A549 (cell line): ENCODE data around the gene SH3PXD2A.

ENCODE experiments used
- CBX2 ChIP-seq: fragments of 200-600 bp; sonication (generic); IDR thresholded peaks from 2 replicates; pipeline ENCODE4 v1.6.1; 2016; ENCODE audit warnings: low read depth, mild to moderate bottlenecking, borderline replicate concordance
- HOXB13 ChIP-seq: fragments of 250-450 bp; sonication (Bioruptor Pico); IDR thresholded peaks from 2 replicates; pipeline ENCODE4 v1.5.0; 2020; ENCODE audit warnings: low read depth, mild to moderate bottlenecking, moderate library complexity
- MAFK ChIP-seq: fragments of 450-650 bp; IDR thresholded peaks from 2 replicates; pipeline ENCODE4 v1.6.1; 2014; ENCODE audit not compliant: partially characterized antibody
- POLR2A ChIP-seq: IDR thresholded peaks from 2 replicates; pipeline ENCODE4 v1.6.1; 2012; ENCODE audit warnings: mild to moderate bottlenecking, low read length
- ZSCAN20 ChIP-seq: fragments of 250-450 bp; sonication (Bioruptor Pico); IDR thresholded peaks from 2 replicates; pipeline ENCODE4 v1.8.0; 2022; ENCODE audit warnings: mild to moderate bottlenecking, moderate library complexity
- TF ChIP-seq, protein P1 (sequence below): fragments of >200 bp; sonication (Bioruptor Twin); formaldehyde crosslinking; IDR thresholded peaks from 3 replicates; pipeline ENCODE4 v1.5.1; 2016

DNA sequence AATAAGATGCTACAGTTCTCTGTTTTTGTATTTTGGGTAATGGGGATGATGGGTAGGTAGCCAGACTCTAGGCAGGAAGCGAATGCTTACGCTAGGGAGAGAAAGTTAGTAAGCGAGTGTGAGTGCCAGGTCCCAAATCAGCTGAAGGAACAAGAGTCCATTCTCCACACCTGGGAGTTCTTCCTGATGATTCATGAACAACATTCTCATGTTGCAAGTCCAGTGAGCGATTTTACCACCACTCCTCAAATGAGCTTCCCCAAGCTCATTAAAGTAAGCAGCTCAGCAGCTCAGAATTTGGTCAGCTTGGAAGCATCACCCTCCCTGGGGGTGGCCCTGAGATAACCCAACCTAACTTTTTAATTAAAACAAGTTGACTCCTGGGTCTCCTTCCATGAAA, 27.3 kb downstream of the SH3PXD2A start:
- TF ChIP-seq POLR2A: no peak
- TF ChIP-seq HOXB13 (CRISPR knock-in tag): no peak
- TF ChIP-seq MAFK: no peak
- TF ChIP-seq ZSCAN20: no peak
- TF ChIP-seq CBX2: no peak
- TF ChIP-seq, protein P1, sequence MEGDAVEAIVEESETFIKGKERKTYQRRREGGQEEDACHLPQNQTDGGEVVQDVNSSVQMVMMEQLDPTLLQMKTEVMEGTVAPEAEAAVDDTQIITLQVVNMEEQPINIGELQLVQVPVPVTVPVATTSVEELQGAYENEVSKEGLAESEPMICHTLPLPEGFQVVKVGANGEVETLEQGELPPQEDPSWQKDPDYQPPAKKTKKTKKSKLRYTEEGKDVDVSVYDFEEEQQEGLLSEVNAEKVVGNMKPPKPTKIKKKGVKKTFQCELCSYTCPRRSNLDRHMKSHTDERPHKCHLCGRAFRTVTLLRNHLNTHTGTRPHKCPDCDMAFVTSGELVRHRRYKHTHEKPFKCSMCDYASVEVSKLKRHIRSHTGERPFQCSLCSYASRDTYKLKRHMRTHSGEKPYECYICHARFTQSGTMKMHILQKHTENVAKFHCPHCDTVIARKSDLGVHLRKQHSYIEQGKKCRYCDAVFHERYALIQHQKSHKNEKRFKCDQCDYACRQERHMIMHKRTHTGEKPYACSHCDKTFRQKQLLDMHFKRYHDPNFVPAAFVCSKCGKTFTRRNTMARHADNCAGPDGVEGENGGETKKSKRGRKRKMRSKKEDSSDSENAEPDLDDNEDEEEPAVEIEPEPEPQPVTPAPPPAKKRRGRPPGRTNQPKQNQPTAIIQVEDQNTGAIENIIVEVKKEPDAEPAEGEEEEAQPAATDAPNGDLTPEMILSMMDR: no peak
